Colonic mucosa (tissue), 4 donors: ENCODE results near the gene GPATCH1. TPM values are rescaled to one million over a fixed set of nuclear protein-coding genes. Genes with fewer than 3 reads are reported as not detected.

ENCODE experiments used
- DNase-seq: peaks from one replicate; pipeline ENCODE4 v3.0.0-alpha.2; 2020
- H3K27ac ChIP-seq: fragments of 200-600 bp; one replicate; pipeline ENCODE4 v1.8.0; 2021
- H3K27me3 ChIP-seq: fragments of 200-600 bp; one replicate; pipeline ENCODE4 v1.8.0; 2021
- H3K36me3 ChIP-seq: fragments of 200-600 bp; one replicate; pipeline ENCODE4 v1.8.0; 2021
- H3K4me1 ChIP-seq: fragments of 200-600 bp; one replicate; pipeline ENCODE4 v1.8.0; 2021; ENCODE audit warnings: mild to moderate bottlenecking
- H3K4me3 ChIP-seq: fragments of 200-600 bp; one replicate; pipeline ENCODE4 v1.8.0; 2021
- H3K9ac ChIP-seq, 2 donors: one replicate each; pipeline ENCODE4 v1.7.0; 2013; ENCODE audit warnings: control low read depth in 2 of 2, low read depth in 2 of 2, low read length in 2 of 2
- H3K9me3 ChIP-seq: fragments of 200-600 bp; one replicate; pipeline ENCODE4 v1.8.0; 2021
- intact Hi-C: fragments of 100-400 bp; cut with DNase I; formaldehyde crosslinking; loops from one replicate; pipeline ENCODE4 v1.14.1; 2022
- total RNA-seq, 2 donors: library from RNA; stranded (reverse); fragmentation: NEBNext Ultra II Directional in 1 of 2; extraction: Animal tissue kit (Norgen Biotek cat#: 25700) in 1 of 2; gene quantifications; one replicate each; pipeline ENCODE4 v1.2.1, GENCODE V29; 2021
- TF ChIP-seq, protein P1 (sequence below): fragments of 200-600 bp; IDR thresholded peaks from one replicate; pipeline ENCODE4 v1.8.0; 2022; ENCODE audit warnings: antibody characterized with exemption, mild to moderate bottlenecking
- donor health status: healthy.
- donor health status: DM: no; HTN: no; CAD: no.
- donor health status: DM: no; HTN: no; CAD: no.

Gene GPATCH1
- total RNA-seq, 2 donors from 2014 or later = 10.0 to 10.9 TPM

DNA sequence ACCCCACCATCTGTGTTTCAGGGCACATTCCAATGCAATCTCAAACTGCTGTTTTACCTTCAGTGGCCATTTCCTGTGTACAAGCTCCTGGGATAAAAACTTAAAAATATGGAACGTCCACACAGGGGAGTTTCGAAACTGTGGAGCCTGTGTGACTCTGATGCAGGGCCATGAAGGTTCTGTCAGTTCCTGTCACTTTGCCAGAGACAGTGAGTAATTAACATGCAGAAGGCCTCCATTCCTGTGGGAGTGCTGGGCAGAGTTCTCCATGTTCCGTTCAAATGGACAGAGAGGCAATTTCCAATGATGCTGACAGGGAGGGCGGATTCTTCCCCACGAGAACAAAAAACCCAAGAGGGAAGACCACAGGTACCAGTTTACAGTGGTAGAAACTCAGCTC lies 75.4 kb downstream of the GPATCH1 start:
- H3K27ac ChIP-seq = no peak overlapping the region
- no peak for DNase-seq
- H3K27me3 ChIP-seq = no peaks in the 10 kb centered on the region
- H3K9me3 ChIP-seq = no peaks in the 10 kb centered on the region
- intact Hi-C loops = no loop called here
- H3K9ac ChIP-seq = no peak overlapping the region
- no peaks in the 10 kb centered on the region for H3K4me1 ChIP-seq
- no peak overlapping the region for H3K4me3 ChIP-seq
- TF ChIP-seq, protein P1, sequence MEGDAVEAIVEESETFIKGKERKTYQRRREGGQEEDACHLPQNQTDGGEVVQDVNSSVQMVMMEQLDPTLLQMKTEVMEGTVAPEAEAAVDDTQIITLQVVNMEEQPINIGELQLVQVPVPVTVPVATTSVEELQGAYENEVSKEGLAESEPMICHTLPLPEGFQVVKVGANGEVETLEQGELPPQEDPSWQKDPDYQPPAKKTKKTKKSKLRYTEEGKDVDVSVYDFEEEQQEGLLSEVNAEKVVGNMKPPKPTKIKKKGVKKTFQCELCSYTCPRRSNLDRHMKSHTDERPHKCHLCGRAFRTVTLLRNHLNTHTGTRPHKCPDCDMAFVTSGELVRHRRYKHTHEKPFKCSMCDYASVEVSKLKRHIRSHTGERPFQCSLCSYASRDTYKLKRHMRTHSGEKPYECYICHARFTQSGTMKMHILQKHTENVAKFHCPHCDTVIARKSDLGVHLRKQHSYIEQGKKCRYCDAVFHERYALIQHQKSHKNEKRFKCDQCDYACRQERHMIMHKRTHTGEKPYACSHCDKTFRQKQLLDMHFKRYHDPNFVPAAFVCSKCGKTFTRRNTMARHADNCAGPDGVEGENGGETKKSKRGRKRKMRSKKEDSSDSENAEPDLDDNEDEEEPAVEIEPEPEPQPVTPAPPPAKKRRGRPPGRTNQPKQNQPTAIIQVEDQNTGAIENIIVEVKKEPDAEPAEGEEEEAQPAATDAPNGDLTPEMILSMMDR = no peak
- no peaks in the 10 kb centered on the region for H3K36me3 ChIP-seq

DNA sequence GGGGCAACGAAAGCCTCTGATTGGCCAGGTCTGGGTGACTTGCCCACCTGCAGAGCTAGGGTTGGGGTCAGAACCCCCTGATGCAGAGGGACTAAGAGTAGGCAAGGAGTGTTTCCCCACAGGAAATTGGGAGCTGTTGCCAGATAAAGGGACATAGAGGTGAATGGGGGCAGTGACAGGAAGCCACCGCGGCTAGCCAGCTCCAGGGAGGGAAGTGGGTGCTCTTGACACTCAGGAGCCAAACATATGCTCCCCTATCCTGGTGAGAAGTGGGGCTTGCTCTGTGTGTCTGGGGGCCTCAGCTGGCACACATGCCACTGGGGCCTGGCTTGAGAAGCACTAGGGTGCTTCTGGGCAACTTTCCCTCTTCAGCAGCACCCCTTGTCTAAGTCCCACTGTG lies 76.9 kb downstream of the GPATCH1 start:
- intact Hi-C loops = no loop called here
- Histone ChIP-seq H3K27ac (no peak overlapping the region), H3K4me1 (no peaks in the 10 kb centered on the region), H3K9ac (no peak overlapping the region), H3K9me3 (no peaks in the 10 kb centered on the region), H3K4me3 (no peak overlapping the region), H3K36me3 (no peaks in the 10 kb centered on the region), H3K27me3 (no peaks in the 10 kb centered on the region)
- TF ChIP-seq, protein P1 = no peak
- no peak for DNase-seq

DNA sequence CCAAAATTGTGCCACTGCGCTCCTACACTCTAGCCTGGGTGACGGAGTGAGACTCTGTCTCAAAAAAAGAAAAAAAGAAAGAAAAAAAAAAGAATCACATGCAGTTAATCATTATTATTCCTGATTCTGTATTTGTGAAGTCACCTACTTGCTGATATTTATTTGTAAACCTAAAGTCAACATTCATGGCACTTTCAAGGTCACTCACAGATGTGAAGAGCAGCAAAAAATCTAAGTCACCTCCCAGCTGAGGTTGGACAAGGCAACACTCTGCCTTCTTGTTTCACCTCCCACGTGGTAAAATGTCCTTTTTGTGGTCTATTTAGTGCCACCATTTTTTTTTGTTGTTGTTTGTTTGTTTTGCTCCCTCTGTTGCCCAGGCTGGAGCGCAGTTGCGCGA lies 77.4 kb downstream of the GPATCH1 start:
- no peak for DNase-seq
- Histone ChIP-seq H3K27ac (no peak overlapping the region), H3K4me1 (no peaks in the 10 kb centered on the region), H3K9ac (no peak overlapping the region), H3K36me3 (no peaks in the 10 kb centered on the region), H3K4me3 (no peak overlapping the region), H3K9me3 (no peaks in the 10 kb centered on the region), H3K27me3 (no peaks in the 10 kb centered on the region)
- intact Hi-C loops = no loop called here
- TF ChIP-seq, protein P1 = no peak

DNA sequence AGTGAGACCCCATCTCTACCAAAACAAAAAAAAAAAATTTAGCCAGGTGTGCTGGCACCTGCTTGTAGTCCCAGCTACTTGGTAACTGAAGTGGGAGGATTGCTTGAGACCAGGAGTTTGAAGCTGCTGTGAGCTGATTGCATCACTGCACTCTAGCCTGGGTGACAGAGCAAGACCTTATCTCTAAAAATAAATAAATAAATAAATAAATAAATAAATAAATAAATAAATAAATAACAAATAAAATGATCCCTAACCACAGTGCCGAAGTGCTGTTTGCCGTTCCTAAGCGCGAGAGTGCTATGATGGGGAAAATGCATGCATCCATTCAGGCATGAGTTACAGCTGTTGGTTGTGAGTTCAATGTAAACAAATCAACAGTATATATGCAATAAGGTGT lies 78.2 kb downstream of the GPATCH1 start:
- intact Hi-C loops = no loop called here
- no peak overlapping the region for H3K4me3 ChIP-seq
- no peaks in the 10 kb centered on the region for H3K4me1 ChIP-seq
- no peak for DNase-seq
- H3K27me3 ChIP-seq = no peaks in the 10 kb centered on the region
- H3K27ac ChIP-seq = no peak overlapping the region
- no peak overlapping the region for H3K9ac ChIP-seq
- TF ChIP-seq, protein P1 = no peak
- no peaks in the 10 kb centered on the region for H3K9me3 ChIP-seq
- no peaks in the 10 kb centered on the region for H3K36me3 ChIP-seq

DNA sequence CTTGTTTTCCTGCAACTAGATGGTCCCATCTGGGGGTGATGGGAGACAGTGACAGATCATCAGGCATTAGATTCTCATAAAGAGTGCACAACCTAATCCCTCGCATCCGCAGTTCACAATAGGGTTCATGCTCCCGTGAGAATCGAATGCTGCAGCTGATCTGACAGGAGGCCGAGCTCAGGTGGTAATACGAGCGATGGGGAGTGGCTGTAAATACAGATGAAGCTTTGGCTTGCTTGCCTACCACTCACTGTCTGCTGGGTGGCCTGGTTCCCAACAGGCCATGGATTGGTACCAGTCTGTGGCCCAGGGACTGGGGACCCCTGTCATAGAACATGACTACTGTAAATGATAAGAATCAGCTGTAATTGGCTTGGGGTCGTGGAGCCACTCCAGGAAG lies 78.9 kb downstream of the GPATCH1 start:
- H3K27me3 ChIP-seq = no peaks in the 10 kb centered on the region
- no peak for DNase-seq
- no peak overlapping the region for H3K9ac ChIP-seq
- TF ChIP-seq, protein P1 = no peak
- H3K9me3 ChIP-seq = no peaks in the 10 kb centered on the region
- H3K27ac ChIP-seq = no peak overlapping the region
- H3K36me3 ChIP-seq = no peaks in the 10 kb centered on the region
- intact Hi-C loops = no loop called here
- no peaks in the 10 kb centered on the region for H3K4me1 ChIP-seq
- no peak overlapping the region for H3K4me3 ChIP-seq

DNA sequence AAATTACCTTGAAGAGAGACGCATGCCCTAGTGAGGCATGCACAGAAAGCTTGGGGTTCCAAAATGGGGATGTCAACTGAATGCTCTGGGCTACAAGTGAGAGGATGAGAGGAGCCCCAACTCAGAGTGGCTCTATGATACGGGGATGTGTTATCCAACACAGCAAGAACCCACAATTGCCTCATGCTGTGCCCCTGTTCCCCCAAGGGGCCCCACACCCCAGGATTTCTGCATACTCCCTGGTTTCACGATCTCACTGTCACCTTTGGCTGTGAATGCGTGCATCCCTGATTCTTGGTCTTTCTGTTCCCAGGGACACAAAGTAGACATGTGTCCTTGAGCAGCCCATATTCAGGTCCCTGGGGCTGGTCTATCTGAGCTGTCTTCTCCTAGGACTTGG lies 80.2 kb downstream of the GPATCH1 start:
- no peaks in the 10 kb centered on the region for H3K9me3 ChIP-seq
- H3K27ac ChIP-seq = no peak overlapping the region
- no peaks in the 10 kb centered on the region for H3K36me3 ChIP-seq
- H3K4me1 ChIP-seq = no peaks in the 10 kb centered on the region
- TF ChIP-seq, protein P1 = no peak
- H3K27me3 ChIP-seq = no peaks in the 10 kb centered on the region
- no peak overlapping the region for H3K9ac ChIP-seq
- intact Hi-C loops = no loop called here
- H3K4me3 ChIP-seq = no peak overlapping the region
- DNase-seq = no peak
